ENCODE measurements around the gene SDCCAG8. TPM values are rescaled to one million over a fixed set of nuclear protein-coding genes. Genes with fewer than 3 reads are reported as not detected.

The SDCCAG8 gene
- polyA plus RNA-seq, 2 of the 4 experiments (the other 2 are of a cell fraction) = 48.8 to 64.8 TPM

- Histone ChIP-seq H3K27ac (no peak overlapping the region), H3K4me2 (no peak overlapping the region), H3K4me3 (no peak overlapping the region), H3K9me3 (no peaks in the 10 kb centered on the region), H3K4me1 (no peaks in the 10 kb centered on the region)
- POLR2A ChIA-PET = interaction anchor here (1.0 kb wide), 1 partner anchor 70 kb away, joined by 4 read pairs; the partner anchor contains the start of gene SDCCAG8
- CTCF ChIA-PET = no interaction called here
- DNase-seq (ENCODE audit: low read depth in 1 of 2, low spot score in 1 of 2) (peak; percentile 34 to 64), ATAC-seq (peak in 1 of 2 experiments; percentile 70; a peak in 4 of 6 replicates), FAIRE-seq (peak; percentile 86)
- TF ChIP-seq CEBPB (IDR thresholded peaks at IDR 0.05) = peak in 1 of 2 experiments; percentile 46; a peak in 2 of 4 replicates
- TF ChIP-seq SMC3 (IDR thresholded peaks at IDR 0.05) = peak; percentile 84
- TF ChIP-seq CTCF (IDR thresholded peaks at IDR 0.05) = peak; percentile 91
- peak; percentile 90 to 92 for TF ChIP-seq RAD21 (conservative IDR thresholded peaks at IDR 0.05 in 1 of 2, IDR thresholded peaks at IDR 0.05 in 1 of 2)
- TF ChIP-seq HES2 (IDR thresholded peaks at IDR 0.05) = no peak
- 0% methylated on average over 1 of the region's 1 CpG for WGBS (ENCODE audit: missing lambda C conversion rate)
Observed at GRCh38 chr1:243325305-243325890, 69.6 kb downstream of the SDCCAG8 start.

GRCh38 chr1:243332440-243332839, 76.6 kb downstream of the SDCCAG8 start:
- ATAC-seq (no peak), DNase-seq (ENCODE audit: low read depth in 1 of 2, low spot score in 1 of 2) (no peak), FAIRE-seq (peak; percentile 23)
- ChIA-PET POLR2A (no interaction called here), CTCF (no interaction called here)
- TF ChIP-seq MYC (IDR thresholded peaks at IDR 0.05; ENCODE audit: borderline replicate concordance, low read length) (no peak), NR3C1 (IDR thresholded peaks at IDR 0.05) (no peak), HES2 (IDR thresholded peaks at IDR 0.05) (no peak), KDM5A (IDR thresholded peaks at IDR 0.05) (no peak), FOXS1 (CRISPR knock-in tag; IDR thresholded peaks at IDR 0.05) (no peak), MAFK (IDR thresholded peaks at IDR 0.05; ENCODE audit: partially characterized antibody) (no peak), BCL3 (IDR thresholded peaks at IDR 0.05) (no peak), RARB (CRISPR knock-in tag; IDR thresholded peaks at IDR 0.05) (no peak), ZC3H11A (IDR thresholded peaks at IDR 0.05) (no peak), ZFP36 (IDR thresholded peaks at IDR 0.05; ENCODE audit: borderline replicate concordance, partially characterized antibody) (no peak), ELK1 (IDR thresholded peaks at IDR 0.05; ENCODE audit: low read depth, low read length) (no peak), CBX2 (IDR thresholded peaks at IDR 0.05; ENCODE audit: borderline replicate concordance, low read depth) (no peak), FOSL2 (IDR thresholded peaks at IDR 0.05) (no peak), FOSL2 (CRISPR knock-in tag; IDR thresholded peaks at IDR 0.05) (no peak), CEBPB (IDR thresholded peaks at IDR 0.05) (no peak), GATA3 (IDR thresholded peaks at IDR 0.05; ENCODE audit: borderline replicate concordance) (no peak)
- no peaks in the 10 kb centered on the region for H3K9me3 ChIP-seq
- 92% methylated on average over 18 of the region's 18 CpGs for WGBS (ENCODE audit: missing lambda C conversion rate)
- H3K27ac ChIP-seq = no peak overlapping the region
- no peak overlapping the region for H3K4me2 ChIP-seq
- H3K4me3 ChIP-seq = no peak overlapping the region
- no peaks in the 10 kb centered on the region for H3K4me1 ChIP-seq

Measured in A549 (cell line).